ENCODE measurements around the gene NR1H3. TPM values are rescaled to one million over a fixed set of nuclear protein-coding genes. Genes with fewer than 3 reads are reported as not detected.

The NR1H3 gene
- polyA plus RNA-seq, 1 experiment = 21.9 TPM

DNA sequence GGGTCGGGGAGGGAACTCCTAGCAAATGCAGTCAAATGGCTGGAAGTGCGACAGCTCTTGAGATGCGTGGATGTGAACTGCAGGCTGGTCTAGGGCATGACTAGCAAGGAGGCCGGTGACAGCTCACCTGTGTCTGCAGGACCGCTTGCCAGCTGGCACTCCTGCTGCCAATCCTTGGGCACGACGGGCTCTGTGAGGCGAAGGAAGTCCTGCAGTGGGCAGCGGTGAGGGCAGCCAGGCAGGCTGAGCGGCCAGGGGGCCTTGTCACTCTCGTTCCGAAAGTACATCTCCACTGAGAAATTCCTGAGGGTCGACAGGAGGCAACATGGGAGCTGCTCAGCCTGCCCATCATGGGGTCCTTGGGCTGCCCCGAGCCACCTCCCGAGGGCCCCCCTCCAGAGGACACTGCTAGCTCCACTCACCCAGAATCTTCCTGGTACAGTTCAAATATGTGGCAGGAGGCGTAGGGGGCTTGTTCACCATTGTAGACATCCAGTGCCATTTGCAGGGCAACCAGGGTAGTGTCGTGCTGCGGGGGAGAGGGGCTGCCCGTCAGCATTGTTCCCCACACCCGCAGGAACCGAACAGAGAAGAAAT is 15.1 kb upstream of the NR1H3 start:
- TF ChIP-seq CTCF (IDR thresholded peaks at IDR 0.05; ENCODE audit: low read depth, low read length) = no peak
- ChIA-PET CTCF (interaction anchor here (0.7 to 1.3 kb wide), 6 partner anchors 9 to 112 kb away, joined by 3 to 5 read pairs (median 3); partner anchors contain the start of gene NR1H3), POLR2A (interaction anchor here (0.6 to 1.4 kb wide), 4 partner anchors 8 to 29 kb away, joined by 3 to 5 read pairs (median 4); no protein-coding TSS in a partner anchor)
- Histone ChIP-seq H3K27me3 (ENCODE audit: control insufficient read depth, insufficient read depth, low read length) (no peaks in the 10 kb centered on the region), H3K4me3 (ENCODE audit: low read depth, low read length) (no peak overlapping the region), H3K9me3 (ENCODE audit: control insufficient read depth, insufficient read depth, low read length) (no peaks in the 10 kb centered on the region), H3K27ac (ENCODE audit: low read depth, low read length) (no peak overlapping the region)
- no peak for DNase-seq (ENCODE audit: low read depth, low spot score)

- CTCF ChIA-PET = interaction anchor here (0.9 to 1.3 kb wide), 3 partner anchors 15 to 112 kb away, joined by 3 to 5 read pairs (median 4); no protein-coding TSS in a partner anchor
- no peaks in the 10 kb centered on the region for H3K9me3 ChIP-seq (ENCODE audit: control insufficient read depth, insufficient read depth, low read length)
- DNase-seq (ENCODE audit: low read depth, low spot score) = no peak
- no peak for TF ChIP-seq CTCF (IDR thresholded peaks at IDR 0.05; ENCODE audit: low read depth, low read length)
- no peaks in the 10 kb centered on the region for H3K27me3 ChIP-seq (ENCODE audit: control insufficient read depth, insufficient read depth, low read length)
- H3K4me3 ChIP-seq (ENCODE audit: low read depth, low read length) = no peak overlapping the region
- POLR2A ChIA-PET = interaction anchor here (0.6 to 0.9 kb wide), 2 partner anchors 9 to 403 kb away, joined by 4 to 5 read pairs; no protein-coding TSS in a partner anchor
- no peak overlapping the region for H3K27ac ChIP-seq (ENCODE audit: low read depth, low read length)
Observed at GRCh38 chr11:47243454-47243853, 14.3 kb upstream of the NR1H3 start.

DNA sequence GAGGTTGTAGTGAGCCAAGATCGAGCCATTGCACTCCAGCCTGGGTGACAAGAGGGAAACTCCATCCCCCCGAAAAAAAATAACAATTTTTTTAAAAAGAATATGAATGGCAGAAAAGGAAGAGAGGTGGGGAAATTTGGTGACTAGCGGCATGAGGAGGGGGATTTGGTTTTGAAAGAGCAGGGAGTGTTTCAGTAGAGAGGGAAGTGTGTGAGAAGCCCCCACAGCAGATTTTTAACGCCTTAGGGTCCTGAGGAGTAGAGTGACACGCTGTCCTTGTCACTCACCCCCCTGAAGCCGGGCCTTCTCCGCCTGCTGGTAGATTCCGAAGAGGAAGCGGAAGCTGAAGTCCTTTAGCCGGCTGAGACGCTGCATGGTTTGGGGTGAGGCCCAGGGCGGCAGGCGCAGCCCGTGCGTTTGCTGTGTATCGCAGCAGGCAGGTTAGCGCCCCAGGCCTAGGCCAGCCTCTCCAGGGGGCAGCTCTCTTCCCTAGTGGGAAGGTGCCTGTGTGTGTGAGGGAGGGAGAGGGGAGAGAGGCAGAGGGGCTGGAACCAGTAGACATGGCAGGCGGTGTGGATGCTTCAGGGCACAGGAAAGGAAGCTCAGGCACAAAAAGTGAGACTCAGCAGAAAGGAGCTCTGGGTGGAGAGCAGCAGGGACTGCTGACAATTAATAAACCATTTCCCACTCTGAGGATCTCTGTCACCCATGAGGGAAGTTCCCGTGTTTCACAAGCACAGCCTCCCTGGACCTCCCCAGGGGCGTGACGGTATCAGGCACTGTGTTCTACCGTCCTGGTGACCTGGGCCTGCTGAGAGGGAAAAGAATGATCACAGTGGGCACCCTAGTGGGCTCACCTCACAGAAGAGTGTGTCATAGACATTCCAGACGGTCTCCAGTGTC is 13.1 kb upstream of the NR1H3 start:
- H3K9me3 ChIP-seq (ENCODE audit: control insufficient read depth, insufficient read depth, low read length) = no peaks in the 10 kb centered on the region
- TF ChIP-seq CTCF (IDR thresholded peaks at IDR 0.05; ENCODE audit: low read depth, low read length) = no peak
- ChIA-PET CTCF (interaction anchor here (0.6 to 1.5 kb wide), 2 partner anchors 15 to 195 kb away, joined by 3 to 4 read pairs; no protein-coding TSS in a partner anchor), POLR2A (no interaction called here)
- H3K27me3 ChIP-seq (ENCODE audit: control insufficient read depth, insufficient read depth, low read length) = no peaks in the 10 kb centered on the region
- H3K4me3 ChIP-seq (ENCODE audit: low read depth, low read length) = no peak overlapping the region
- H3K27ac ChIP-seq (ENCODE audit: low read depth, low read length) = no peak overlapping the region
- no peak for DNase-seq (ENCODE audit: low read depth, low spot score)

DNA sequence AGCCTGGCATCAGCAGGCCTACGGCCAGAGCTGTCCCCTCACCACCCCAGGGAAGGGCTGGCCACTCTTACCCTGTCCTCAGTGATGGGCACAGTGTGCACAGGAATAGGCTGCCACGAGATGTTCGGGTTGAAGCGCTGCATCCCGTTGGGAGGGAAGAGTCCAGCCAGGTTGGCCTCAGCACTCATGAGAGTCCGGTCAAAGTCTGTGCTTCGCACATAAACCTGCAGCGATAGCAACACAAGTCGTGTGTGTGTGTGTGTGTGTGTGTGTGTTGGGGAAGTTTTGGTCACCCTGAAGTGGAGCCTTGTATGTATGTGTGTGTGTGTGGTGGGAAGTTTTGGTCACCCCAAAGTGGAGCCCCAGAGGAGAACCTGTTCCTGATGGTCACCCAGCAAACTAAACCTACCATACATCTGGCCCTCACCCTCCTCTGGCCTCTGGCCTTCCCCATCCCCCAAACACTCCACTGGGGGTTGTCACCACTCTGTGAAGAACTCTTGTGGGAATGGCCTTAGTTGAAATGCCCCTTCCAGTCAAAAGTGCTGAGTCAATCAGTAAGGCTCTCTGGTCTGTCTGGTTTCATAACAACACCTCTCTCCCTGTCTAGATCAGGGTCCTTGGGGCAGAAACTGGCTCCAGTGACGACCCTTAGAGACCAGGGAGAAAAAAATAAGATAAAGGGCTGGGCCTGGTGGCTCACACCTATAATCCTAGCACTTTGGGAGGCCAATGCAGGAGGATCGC is 12.0 kb upstream of the NR1H3 start:
- H3K27me3 ChIP-seq (ENCODE audit: control insufficient read depth, insufficient read depth, low read length) = no peaks in the 10 kb centered on the region
- H3K27ac ChIP-seq (ENCODE audit: low read depth, low read length) = no peak overlapping the region
- no peak overlapping the region for H3K4me3 ChIP-seq (ENCODE audit: low read depth, low read length)
- no peak for DNase-seq (ENCODE audit: low read depth, low spot score)
- ChIA-PET POLR2A (no interaction called here), CTCF (interaction anchor here (1.1 to 1.5 kb wide), 2 partner anchors 14 to 109 kb away, joined by 4 to 5 read pairs; no protein-coding TSS in a partner anchor)
- no peaks in the 10 kb centered on the region for H3K9me3 ChIP-seq (ENCODE audit: control insufficient read depth, insufficient read depth, low read length)
- no peak for TF ChIP-seq CTCF (IDR thresholded peaks at IDR 0.05; ENCODE audit: low read depth, low read length)
